ENCODE measurements around the gene CAPN10.
"Not testable (repeated sequence)": the region's sequence is repeated elsewhere in the genome, so short reads cannot be mapped to it uniquely, and the experiment has no call there.

Gene CAPN10

DNA sequence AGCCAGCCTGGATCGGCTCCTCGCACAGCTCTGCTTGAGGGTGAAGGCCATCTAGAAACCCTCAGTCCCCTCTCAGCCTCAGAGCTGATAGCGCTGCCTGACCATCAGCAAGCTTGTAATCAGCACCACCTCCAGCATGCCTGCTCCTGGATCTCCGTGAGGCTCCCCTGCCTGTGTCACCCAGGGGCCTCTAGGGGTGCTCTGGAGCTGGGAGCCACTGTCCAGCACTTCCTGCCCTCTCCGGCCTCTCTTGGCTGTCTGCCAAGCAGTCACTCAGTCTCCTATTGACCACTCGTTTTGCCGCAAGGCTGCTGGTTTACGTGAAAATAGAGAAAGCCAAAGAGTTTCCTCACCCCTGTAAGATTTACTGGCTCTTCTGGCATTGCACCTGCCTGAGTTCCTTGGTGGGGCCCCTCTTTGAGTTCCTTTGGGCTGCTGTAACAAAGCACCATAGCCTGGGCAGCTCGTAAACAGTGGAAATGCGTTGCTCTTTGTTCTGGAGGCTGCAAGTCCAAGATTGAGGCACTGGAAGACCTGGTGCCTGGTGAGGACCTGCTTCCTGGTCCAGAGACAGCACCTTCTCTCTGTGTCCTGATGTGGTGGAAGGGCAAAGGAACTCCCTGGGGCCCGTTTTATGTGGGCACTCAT is 17.9 kb downstream of the CAPN10 start:
- DNase-seq, result no peak

DNA sequence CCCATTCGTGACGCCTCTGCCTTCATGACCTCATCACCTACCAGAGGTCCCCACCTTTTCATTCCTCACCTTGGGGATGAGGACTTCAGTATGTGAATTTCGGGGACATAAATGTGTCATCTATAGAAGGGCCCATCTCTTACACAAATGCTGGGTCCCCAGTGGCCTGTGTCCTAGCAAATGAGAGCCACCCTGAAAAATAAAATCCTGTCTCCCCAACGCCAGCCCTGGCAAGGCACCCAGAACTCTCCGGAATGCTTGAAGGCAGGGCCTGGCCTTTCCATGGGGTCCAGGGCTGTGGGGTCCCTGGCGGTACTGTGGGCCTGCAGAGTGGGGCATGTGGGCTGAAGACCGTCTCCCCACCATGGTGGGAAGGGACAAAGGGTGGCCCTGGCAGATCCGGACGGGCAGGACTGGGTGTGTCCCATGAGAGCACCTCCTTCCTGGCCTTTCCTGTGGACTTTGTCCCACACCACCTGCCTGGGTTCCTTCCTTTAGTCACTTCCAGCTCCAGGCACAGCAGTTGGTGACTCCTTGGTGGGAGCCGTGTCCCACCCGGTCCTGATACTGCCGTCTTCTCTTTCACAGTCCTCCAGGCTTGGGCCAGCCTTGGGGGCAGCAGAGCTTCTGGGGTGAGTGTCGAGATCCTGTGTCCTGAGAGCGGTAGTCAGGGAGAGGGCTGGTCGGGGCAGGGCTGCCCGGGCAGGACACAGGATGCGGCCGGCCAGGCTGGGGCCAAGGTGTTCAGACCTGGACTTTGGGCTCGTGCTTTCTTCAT is 18.6 kb downstream of the CAPN10 start:
- DNase-seq, result no peak

- DNase-seq, result no peak
Observed at GRCh38 chr2:240605867-240606743, 19.6 kb downstream of the CAPN10 start.

DNA sequence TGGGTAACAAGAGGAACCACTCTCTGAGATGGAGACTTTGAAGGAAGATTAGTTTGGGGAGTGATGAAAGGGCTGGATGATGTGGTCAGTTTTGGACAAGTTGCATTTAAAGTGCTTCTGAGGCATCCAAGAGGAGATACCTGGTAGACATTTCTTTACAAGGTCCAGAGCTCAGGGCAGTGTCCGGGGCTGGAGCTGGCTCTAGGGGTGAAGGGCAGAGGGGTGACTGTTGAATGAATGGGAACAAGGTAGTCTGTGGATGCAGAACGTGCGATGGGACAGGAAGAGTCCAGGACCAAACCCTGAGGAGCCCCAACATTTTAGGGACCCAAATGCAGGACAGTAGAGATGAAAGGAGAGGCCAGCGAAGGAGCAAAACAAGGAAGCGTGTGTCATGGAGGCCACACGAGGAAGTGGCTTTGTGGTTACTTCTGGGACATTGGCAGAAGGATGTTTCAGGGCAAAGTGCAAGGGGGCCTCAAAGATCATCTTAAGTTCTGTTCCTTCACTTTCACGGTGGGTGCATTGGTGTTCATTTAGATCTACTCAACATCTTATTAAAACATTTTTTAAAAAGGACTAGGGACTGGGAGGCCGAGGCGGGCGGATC is 25.2 kb downstream of the CAPN10 start:
- DNase-seq, result no peak

DNA sequence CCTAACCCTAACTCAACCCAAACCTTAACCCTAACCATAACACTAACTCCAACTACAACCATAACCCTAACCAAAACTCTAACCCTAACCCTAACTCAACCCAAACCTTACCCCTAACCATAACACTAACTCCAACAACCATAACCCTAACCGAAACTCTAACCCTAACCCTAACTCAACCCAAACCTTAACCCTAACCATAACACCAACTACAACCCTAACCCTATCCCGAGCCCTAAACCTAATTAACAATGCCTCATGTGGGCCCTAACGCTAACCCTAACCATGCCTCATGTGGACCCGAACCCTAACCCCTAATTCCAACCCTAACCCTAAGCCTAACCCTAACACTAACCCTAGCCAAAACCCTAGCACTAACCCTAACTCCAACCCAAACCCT is 27.2 kb downstream of the CAPN10 start:
- no peak for DNase-seq

DNA sequence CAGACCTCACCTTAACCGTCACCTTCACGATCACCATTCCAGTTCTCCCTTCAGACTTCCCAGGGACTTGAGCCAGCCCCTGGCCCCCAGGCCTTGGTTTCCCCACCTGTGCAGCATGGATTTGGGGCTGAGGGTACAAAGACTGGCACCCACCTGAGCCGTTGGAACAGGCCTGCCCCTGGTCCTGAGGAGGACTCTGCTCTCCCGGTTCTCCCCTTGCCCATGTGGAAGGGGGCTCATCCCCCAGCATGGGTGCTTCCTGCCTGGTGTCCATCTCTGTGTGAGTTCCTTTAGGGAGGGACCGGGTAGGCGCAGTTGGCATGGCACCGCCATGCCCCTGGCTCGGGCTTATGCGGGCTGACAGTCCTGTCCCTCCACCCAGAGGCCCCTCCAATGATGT is 27.9 kb downstream of the CAPN10 start:
- DNase-seq, result no peak

DNA sequence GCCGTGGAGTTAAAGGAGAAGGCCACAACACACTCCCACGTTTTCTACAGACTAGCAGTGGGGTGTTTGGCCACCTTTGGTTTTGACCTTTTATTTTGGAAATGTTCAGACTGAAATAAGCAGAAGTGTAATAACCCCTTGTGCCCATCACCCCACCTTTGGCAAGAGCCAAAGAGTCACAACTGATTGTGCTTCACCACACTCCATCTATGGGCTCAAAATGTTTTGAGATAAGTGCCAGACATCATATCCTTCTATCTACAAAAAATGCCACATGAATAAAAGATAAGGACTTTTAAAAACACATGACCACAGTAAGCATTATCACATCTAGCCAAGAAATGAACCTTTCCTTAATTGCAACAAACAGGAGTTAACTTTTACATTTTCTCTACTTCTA is 28.9 kb downstream of the CAPN10 start:
- DNase-seq, result no peak

DNA sequence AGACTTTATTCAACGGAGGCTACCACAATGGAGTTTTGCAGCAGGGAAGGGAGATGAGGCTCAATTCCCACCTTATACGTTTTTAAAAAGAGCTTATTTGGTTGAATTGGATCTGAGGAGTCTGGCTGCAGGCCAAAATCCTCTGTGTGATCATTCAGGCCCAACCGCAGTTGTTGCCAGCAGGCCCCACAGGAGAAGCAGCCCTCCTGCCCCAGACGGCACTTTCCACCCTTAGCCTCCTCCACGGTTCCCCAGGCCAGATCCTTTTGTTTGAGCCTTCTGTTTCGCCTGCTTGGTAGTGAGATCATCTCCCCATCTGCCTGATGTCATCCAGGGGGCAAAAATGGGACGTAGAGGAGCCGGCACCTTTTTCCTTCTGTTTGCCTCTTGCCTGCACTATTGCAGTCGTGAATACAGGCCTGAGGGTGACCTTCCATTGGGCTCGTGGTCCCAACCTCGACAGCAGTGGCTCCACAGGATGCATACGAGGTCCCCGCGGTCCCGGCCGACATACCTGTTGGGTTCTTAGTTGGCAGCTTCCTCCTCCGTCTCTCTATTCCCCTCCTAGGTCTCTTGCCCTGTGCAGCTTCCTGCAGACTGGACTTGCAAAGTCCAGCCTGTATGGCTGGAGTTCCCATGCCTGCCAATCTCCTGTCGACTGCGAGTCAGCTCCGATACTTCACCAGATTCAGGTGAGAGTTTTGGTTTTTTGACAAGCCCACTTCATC is 29.4 kb downstream of the CAPN10 start:
- DNase-seq, result no peak

DNA sequence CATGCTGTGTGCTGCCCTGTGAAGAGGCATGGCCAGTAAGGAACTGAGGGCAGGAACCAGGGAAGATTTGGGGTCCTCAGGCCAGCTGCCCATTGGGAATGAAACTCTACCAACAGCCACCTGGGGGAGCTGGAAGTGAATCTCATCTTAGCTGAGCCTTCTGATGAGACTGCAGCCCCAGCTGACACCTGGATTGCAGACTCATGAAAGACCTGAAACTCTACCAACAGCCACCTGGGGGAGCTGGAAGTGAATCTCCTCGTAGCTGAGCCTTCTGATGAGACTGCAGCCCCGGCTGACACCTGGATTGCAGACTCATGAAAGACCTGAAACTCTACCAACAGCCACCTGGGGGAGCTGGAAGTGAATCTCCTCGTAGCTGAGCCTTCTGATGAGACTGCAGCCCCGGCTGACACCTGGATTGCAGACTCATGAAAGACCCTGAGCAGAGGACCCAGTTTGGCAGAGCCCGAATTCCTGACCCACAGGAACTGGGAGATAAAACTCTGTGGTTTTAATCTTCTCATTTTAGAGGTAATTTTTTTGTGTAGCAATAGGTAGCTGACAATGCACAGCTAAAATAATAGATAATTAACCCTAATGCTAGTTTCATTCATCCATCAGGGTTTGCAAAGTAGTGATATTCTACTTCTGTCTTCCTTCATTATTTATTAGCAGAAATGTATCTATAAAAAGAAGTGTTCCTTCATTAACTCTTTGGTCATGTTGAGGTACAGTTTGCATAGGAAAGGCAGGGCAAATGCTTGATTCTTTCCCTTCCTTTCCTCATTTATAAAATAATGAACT is 30.5 kb downstream of the CAPN10 start:
- not testable (repeated sequence) for DNase-seq

- DNase-seq, result no peak
Observed at GRCh38 chr2:240618776-240619175, 32.2 kb downstream of the CAPN10 start.

GRCh38 chr2:240619506-240620148 is 33.1 kb downstream of the CAPN10 start:
- DNase-seq, result no peak

- no peak for DNase-seq
Observed at GRCh38 chr2:240620149-240620731, 33.7 kb downstream of the CAPN10 start.

GRCh38 chr2:240620859-240621258 is 34.3 kb downstream of the CAPN10 start:
- no peak for DNase-seq

DNA sequence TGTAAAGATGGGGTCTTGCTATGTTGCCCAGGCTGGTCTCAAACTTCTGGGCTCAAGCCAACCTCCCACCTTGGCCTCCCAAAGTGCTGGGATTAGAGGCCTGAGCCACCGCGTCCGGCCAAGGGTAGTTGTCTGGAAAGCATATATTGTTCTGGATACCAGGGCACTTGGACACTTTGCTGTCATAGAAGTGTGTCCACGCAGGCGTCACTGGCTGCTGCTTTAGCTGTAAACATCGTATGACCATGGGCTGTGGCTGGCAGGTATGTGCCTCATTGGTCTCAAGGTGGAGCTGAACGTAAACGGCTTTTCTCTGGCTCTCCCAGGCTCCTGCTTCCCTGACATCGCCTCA is 35.5 kb downstream of the CAPN10 start:
- no peak for DNase-seq

DNA sequence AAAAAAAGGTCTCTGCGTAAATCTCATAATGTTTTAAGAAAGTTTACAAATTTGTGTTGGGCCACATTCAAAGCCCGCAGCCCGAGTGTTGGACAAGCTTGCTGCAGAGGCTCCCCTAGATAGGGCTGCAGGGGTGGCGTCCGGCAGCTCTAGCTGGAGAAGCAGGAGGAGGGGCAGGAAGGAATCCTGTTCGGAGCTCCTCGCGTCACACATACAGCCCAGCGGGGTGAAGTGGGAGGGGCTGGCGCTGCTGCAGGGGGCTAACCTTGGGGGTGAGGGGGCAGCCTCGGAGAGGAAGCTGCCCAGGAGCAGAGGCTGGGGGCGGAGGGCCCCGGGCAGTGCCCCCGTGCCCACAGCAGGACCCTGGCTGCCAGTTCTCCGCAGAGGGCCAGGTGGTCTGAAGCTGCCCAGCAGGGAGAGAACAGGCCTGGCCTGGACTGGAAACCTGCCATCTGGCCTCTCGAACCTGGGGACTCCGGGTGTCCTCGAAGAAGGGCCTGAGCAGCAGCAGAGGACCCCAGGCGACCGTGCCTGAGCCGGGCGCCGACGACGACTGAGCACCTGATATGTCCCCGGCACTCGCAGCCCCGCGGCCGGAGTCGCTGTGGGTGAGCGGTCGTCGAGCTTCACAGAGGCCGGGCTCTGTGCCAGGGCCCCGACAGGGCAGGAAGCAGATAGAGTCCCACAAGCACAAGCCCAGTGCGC is 36.1 kb downstream of the CAPN10 start:
- DNase-seq, result no peak

DNA sequence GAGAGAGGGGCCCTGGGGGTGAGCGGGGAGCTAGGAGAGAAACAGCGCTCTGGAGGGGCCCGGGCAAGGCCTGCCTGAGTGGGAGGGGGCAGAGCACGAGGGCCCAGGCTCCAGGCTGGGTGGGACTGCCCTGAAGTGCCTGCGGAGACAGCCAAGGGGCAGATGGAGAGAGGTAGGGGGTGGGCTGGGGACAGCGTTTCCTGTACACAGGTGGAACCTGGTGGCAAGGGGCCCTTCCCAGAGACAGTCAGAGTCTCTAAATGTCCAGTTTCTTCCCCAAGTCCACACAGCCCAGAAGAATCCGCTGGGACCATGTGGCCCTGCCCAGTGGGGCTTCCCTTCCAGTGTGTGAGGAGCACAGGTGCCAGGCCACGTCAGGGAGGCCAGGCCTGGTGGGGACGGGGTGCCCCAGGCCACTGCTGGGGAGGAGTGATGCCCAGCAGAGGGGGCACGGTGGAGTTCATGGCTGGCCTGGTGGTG is 37.0 kb downstream of the CAPN10 start:
- no peak for DNase-seq

- DNase-seq, result no peak
Observed at GRCh38 chr2:240624011-240624949, 37.7 kb downstream of the CAPN10 start.

- no peak for DNase-seq
Observed at GRCh38 chr2:240624950-240625621, 38.6 kb downstream of the CAPN10 start, which contains the start of gene GPR35. Gene GPR35 (plus strand): TSS chr2:240625480. CDS start chr2:240629953, 4,473 bp downstream.

All from NCI-H1694 (cell line).